SU-DHL-6 (cell line): ENCODE data around the gene ANP32B.
A peak's percentile ranks its signal among the peaks of the same experiment; 100 is the strongest.

Source experiments
- H2AFZ ChIP-seq: fragments of 200-600 bp; sonication (generic); 2 replicates; pipeline ENCODE4 v1.6.1; 2014; ENCODE audit warnings: low read depth, mild to moderate bottlenecking, moderate library complexity, mixed read lengths, antibody characterized with exemption, low read length; ENCODE audit not compliant: severe bottlenecking
- H3F3A ChIP-seq: fragments of 200-600 bp; shearing (Covaris generic); 2 replicates; pipeline ENCODE4 v1.6.0; 2016; ENCODE audit warnings: antibody characterized with exemption, mild to moderate bottlenecking; ENCODE audit not compliant: insufficient read depth
- H3K27ac ChIP-seq: fragments of 200-600 bp; sonication (generic); 2 replicates; pipeline ENCODE4 v1.5.1; 2016; ENCODE audit warnings: low read depth, mild to moderate bottlenecking, low read length, moderate library complexity, mixed read lengths
- H3K27me3 ChIP-seq: fragments of 200-600 bp; sonication (generic), shearing (Covaris generic); 2 replicates; pipeline ENCODE4 v1.6.0; 2014; ENCODE audit warnings: mild to moderate bottlenecking, low read length
- H3K36me3 ChIP-seq: fragments of 200-600 bp; sonication (generic); 2 replicates; pipeline ENCODE4 v1.6.1; 2014; ENCODE audit warnings: mild to moderate bottlenecking, low read length, mixed read lengths
- H3K4me2 ChIP-seq: fragments of 300-600, 200-600 bp; shearing (Covaris generic), sonication (generic); 2 replicates; pipeline ENCODE4 v1.6.0; 2014; ENCODE audit warnings: low read length, low read depth, mild to moderate bottlenecking; ENCODE audit not compliant: poor library complexity, severe bottlenecking
- H3K4me3 ChIP-seq: fragments of 200-600 bp; sonication (generic); 2 replicates; pipeline ENCODE4 v1.5.1; 2014; ENCODE audit warnings: antibody characterized with exemption, low read length, mild to moderate bottlenecking, mixed read lengths; ENCODE audit not compliant: insufficient read depth, poor library complexity, severe bottlenecking
- H3K79me2 ChIP-seq: fragments of 200-600 bp; sonication (generic); 2 replicates; pipeline ENCODE4 v1.6.1; 2014; ENCODE audit warnings: mild to moderate bottlenecking, low read length, moderate library complexity; ENCODE audit not compliant: insufficient read depth
- H3K9ac ChIP-seq: fragments of 200-600 bp; sonication (generic); 2 replicates; pipeline ENCODE4 v1.7.0; 2014; ENCODE audit warnings: mild to moderate bottlenecking, low read length
- H3K9me2 ChIP-seq: fragments of 200-600 bp; sonication (generic); replicated peaks from 2 replicates; pipeline ENCODE4 v1.6.1; 2014; ENCODE audit warnings: low read length; ENCODE audit not compliant: insufficient read depth
- H3K9me3 ChIP-seq: fragments of 200-600 bp; sonication (generic); 2 replicates; pipeline ENCODE4 v1.6.1; 2014; ENCODE audit warnings: low read length, mixed read lengths; ENCODE audit not compliant: insufficient read depth
- H4K20me1 ChIP-seq: fragments of 200-600 bp; sonication (generic); 2 replicates; pipeline ENCODE4 v1.6.1; 2014; ENCODE audit warnings: low read depth, mild to moderate bottlenecking, antibody characterized with exemption, low read length, moderate library complexity, mixed read lengths
- CTCF ChIP-seq: fragments of 200-600 bp; sonication (generic); IDR thresholded peaks from one replicate; pipeline ENCODE4 v1.5.1; 2017; ENCODE audit warnings: antibody characterized with exemption, mild to moderate bottlenecking, low read length, moderate library complexity; ENCODE audit not compliant: insufficient read depth, poor library complexity, severe bottlenecking
- EZH2phosphoT487 ChIP-seq: fragments of 200-600 bp; sonication (generic), shearing (Covaris generic); conservative IDR thresholded peaks from 2 replicates; pipeline ENCODE4 v1.6.1; 2018; ENCODE audit warnings: mild to moderate bottlenecking, antibody characterized with exemption, low read length, moderate library complexity, mixed read lengths

The ANP32B gene

GRCh38 chr9:97983589-97984187, 547 bp downstream of the ANP32B start:
- H3K27ac ChIP-seq = peak overlapping the region; percentile 93
- TF ChIP-seq EZH2phosphoT487 (no peak), CTCF (no peak)
- H3K36me3 ChIP-seq = 0 out of 2 replicates have a peak, but pooled peaks cover under 1% of the 10 kb centered on the region
- peak overlapping the region; percentile 100 for H3K9ac ChIP-seq
- H3K79me2 ChIP-seq = peaks cover 57% of the 10 kb centered on the region
- H3K4me2 ChIP-seq = peak overlapping the region; percentile 82
- no peaks in the 10 kb centered on the region for H3K9me3 ChIP-seq
- peaks cover 5% of the 10 kb centered on the region for H4K20me1 ChIP-seq
- H3K4me3 ChIP-seq = peak overlapping the region; percentile 95
- no peak overlapping the region for H2AFZ ChIP-seq
- H3F3A ChIP-seq = peaks cover 32% of the 10 kb centered on the region
- H3K27me3 ChIP-seq = no peaks in the 10 kb centered on the region
- H3K9me2 ChIP-seq = no peaks in the 10 kb centered on the region

- no peaks in the 10 kb centered on the region for H3K9me3 ChIP-seq
- H3K79me2 ChIP-seq = peaks cover 65% of the 10 kb centered on the region
- H3K4me3 ChIP-seq = peak overlapping the region; percentile 95
- H3F3A ChIP-seq = peaks cover 36% of the 10 kb centered on the region
- no peak overlapping the region for H2AFZ ChIP-seq
- peaks cover 12% of the 10 kb centered on the region for H4K20me1 ChIP-seq
- H3K36me3 ChIP-seq = 0 out of 2 replicates have a peak, but pooled peaks cover 4% of the 10 kb centered on the region
- TF ChIP-seq CTCF (no peak), EZH2phosphoT487 (no peak)
- H3K4me2 ChIP-seq = peak overlapping the region; percentile 82
- H3K27me3 ChIP-seq = no peaks in the 10 kb centered on the region
- H3K9me2 ChIP-seq = no peaks in the 10 kb centered on the region
- peak overlapping the region; percentile 100 for H3K9ac ChIP-seq
- H3K27ac ChIP-seq = peak overlapping the region; percentile 93
These were observed 1.3 kb downstream of the ANP32B start for GRCh38 chr9:97984188-97985057.

- H3F3A ChIP-seq = peaks cover 39% of the 10 kb centered on the region
- peaks cover 18% of the 10 kb centered on the region for H4K20me1 ChIP-seq
- H3K4me3 ChIP-seq = peak overlapping the region; percentile 95
- peak overlapping the region; percentile 82 for H3K4me2 ChIP-seq
- no peak for TF ChIP-seq CTCF
- TF ChIP-seq EZH2phosphoT487 = no peak
- no peaks in the 10 kb centered on the region for H3K9me2 ChIP-seq
- 0 out of 2 replicates have a peak, but pooled peaks cover 4% of the 10 kb centered on the region for H3K36me3 ChIP-seq
- H3K79me2 ChIP-seq = peaks cover 73% of the 10 kb centered on the region
- H3K9me3 ChIP-seq = no peaks in the 10 kb centered on the region
- no peaks in the 10 kb centered on the region for H3K27me3 ChIP-seq
- H3K9ac ChIP-seq = peak overlapping the region; percentile 100
- H2AFZ ChIP-seq = no peak overlapping the region
- peak overlapping the region; percentile 93 for H3K27ac ChIP-seq
These were observed 2.1 kb downstream of the ANP32B start for GRCh38 chr9:97985058-97985861.
